Stimulated activated CD4-positive, alpha-beta T cell treated with anti-CD3 and anti-CD28 coated beads, Interleukin-12 subunit alpha, Interleukin-12 subunit beta, amount 100 ng/mL, for 48 hours (primary cell): ENCODE measurements around the gene PCSK6.
"Not testable (repeated sequence)": the region's sequence is repeated elsewhere in the genome, so short reads cannot be mapped to it uniquely, and the experiment has no call there.

ENCODE experiments used
- DNase-seq, 3 donors: peaks; one replicate each; pipeline ENCODE4 v3.0.0-alpha.2; 2020; ENCODE audit warnings: low read depth in 2 of 3, low spot score in 1 of 3

Gene PCSK6

DNA sequence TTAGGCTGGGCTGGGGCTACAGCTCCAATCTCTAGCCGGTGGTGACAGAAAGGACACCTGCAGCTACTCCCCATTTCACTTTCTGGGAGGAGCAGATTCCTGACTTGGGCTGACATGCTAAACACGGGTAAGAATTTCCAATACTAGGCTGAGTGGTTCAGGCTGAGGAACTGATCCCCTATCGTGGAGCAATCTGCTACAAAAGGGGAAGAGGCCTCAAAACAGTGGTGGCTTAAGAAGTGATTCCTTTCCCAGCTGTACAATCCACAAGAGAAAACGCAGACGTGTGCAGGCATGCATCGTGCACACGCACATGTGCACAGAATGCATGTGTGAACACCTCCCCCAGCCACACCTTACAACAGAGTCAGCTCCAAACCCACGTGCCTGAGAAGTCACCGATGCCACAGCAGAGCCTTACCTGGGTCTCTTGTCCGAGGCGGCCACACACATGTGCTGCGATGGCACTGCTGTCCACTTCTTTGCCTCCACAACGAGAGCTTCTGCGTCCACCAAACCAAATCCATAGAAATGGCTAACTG, 107.8 kb downstream of the PCSK6 start:
- DNase-seq = no peak

DNA sequence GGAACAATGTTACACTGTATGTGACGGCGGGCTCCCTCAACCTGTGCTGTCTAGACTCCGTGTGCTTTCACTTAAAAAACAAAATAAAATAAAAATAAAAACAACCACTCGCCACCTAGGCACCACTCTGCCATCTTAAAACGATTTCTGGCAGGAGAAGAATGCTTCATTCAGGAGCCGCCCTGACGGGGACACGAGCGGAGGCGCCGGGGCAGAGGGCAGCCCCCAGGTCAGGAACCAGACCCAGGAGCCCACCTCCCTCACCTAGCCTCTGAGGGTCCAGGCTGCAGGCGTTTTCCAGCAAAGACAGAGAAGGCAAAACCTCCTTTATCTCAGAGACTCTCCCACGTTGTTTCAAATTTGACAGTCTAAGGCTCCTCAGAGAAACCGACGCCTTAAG, 109.4 kb downstream of the PCSK6 start:
- DNase-seq = no peak

DNA sequence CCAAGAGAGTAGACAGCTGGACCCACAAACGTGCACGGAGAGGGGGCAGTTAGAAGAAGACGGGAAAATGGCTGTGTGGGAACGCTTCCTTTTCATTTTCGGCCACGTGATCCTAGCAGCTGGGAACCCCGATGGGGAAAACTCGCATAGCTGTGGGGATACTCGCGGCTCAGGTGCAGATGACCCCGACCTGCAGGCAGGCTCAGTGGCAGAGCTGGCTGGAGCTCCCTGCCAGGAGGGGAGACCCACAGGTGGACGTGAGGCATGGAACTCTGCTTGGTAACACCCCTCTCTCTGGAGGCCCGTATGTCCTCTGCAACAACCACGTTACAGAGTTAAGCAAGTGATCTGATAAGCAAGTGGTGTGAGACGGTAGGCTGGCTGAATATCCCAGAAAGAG, 109.9 kb downstream of the PCSK6 start:
- DNase-seq = no peak

DNA sequence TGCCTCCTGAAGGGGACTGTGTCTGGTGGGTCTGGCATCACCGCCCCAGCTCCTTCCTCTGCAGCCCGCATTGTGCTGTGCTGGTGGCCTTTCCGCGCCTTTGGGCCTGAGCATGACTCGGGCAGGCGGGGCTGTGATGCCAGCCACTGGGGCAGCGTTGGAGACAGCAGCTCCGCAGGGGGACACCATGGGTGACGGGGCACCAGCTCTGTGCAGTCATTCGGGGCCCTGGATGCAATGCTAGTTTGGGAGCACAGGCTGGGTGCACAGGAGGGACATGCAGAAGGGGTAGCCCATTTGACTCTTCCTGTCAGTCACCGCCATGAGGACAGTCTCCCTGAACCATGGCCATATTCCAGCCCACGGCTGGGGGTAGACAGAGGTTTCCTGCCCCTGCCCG, 110.6 kb downstream of the PCSK6 start:
- no peak for DNase-seq

DNA sequence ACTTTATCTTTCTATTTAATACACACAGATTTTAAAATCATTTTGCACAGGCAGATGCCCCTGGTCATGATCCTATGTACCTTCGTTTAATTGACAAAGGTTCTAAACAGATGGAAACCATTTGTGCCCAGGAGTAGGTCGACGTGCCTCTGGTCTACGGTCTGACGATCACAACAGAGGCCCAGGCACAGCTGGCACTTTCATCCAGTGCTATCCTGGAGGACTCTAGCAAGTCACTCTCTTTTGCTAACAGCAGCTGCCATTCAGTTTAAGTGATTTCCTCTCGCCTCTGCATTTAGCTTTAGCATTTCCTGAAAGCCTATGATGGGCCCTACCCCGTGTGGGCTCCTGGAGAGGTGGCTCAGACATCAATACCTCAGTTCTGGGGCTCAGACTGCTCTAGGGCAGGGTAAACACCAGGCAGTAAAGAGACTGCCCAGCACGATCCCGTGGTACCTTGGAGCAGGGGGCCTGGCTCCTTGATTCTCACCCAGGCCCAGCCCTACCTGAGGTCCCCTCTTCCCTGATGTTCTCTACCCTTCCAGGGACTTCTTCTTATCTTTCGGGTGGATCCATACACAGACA, 111.2 kb downstream of the PCSK6 start:
- DNase-seq = no peak

DNA sequence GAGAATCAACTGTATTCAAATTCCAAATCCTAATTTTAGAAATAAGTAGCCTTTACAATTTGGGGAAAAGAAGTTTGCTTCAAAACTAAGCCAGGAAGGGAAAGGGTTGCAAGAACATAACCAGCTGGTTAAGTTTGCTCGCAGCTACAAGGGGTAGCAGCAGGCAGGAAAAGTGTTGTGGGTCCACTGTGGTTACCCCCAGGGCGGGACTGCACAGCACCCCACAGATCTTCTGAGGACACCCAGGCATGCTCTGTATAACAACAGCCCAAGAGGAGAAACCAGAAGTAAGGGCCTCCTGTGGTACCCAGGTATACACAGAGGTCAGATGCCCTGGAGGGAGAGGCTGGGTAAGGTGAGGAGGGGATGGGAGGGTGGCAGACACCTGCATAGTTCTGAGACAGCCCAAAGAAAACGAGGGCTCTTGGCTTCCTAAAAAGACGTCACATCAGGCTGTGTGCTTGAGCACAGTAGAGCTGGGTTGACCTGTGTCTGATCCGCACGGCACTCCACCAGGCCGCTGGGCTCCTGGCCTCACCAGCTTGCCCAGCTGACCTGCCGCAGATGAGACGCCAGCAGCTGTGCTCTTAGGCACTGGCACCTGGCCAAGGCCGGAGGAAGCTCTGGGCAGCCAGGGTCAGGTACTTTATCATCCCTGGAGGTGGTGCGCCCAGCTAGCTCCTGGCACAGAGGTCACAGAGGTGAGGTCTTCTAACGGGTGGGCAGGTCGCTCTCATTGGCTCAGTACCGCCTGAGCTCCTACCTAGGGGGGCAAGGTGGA, 112.7 kb downstream of the PCSK6 start:
- DNase-seq = no peak

DNA sequence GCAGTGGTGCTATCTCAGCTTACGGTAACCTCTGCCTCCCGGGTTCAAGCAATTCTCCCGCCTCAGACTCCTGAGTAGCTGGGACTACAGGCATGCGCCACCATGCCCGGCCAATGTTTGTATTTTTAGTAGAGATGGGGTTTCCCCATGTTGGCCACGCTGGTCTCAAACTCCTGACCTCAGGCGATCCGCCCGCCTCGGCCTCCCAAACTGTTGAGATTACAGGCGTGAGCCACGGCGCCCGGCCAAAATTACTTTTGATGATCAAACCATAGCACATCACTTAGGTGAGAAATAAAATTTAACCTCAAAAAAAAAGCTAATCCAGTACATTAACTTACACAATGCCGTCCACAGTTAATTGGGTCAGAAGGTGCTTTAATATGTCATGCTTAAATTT, 114.5 kb downstream of the PCSK6 start:
- not testable (repeated sequence) for DNase-seq

DNA sequence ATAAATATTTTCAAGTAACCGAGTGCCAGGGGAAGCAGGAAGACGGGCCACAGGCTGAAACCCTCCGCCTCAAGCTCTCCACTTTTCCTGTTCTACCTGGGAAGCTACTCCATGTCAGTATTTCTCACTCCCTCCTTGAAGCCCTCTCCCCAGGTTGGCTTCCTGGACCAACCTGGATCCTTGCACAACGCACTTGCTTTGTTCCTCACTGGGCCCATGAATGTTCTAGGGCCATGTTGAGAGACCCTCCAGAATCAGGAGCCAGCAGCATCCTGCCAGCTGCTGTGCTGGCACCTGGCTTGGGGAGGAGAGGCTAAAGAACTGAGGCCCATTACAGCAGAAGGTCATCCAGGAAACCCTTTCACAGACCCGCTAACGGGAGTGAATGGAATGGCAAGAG, 115.2 kb downstream of the PCSK6 start:
- no peak for DNase-seq

DNA sequence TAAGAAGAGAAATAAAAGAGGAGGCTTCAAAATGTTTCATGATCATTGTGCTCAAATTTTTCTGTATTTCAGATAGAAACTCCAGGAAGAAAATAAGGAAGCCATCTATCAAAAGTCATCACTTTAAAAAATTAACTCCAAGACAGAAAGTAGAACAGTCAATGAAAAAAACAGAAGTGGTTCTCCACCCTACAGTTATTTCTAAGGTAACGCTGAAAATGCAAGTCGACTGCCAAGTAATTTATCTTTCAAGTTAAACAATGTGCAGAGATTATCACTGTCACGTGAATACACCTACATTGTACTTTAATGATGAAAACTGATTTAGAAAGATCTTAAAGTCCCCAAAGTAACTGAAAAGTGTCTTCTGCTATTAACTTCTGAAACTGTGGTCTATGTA, 115.9 kb downstream of the PCSK6 start:
- no peak for DNase-seq

DNA sequence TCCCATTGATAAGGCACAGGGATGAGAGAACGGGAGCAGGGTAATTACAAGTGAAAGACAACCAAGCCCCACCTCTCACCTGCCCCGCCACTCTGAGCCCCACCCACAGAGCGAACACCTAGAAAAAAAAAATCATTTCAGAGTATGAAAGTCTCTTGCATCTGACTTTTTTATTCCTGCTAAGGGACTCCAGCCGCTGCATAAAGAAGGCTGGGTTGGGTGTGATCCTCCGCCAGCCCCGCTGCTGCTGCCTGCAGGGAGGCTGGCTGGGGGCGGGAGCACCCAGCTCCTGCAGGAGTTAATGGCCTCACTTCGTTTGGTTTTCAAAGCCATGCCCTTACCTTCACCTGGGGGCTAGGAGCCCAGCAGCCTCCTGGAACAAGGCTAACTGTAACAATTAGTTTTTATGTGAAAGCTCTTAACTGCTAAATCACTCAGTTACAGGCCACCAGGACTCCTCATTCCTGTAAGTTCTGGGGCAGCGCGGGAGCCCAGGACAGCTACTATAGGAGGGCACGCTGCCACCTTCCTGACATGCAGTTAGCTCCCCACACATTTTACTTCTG, 116.5 kb downstream of the PCSK6 start:
- DNase-seq = no peak

DNA sequence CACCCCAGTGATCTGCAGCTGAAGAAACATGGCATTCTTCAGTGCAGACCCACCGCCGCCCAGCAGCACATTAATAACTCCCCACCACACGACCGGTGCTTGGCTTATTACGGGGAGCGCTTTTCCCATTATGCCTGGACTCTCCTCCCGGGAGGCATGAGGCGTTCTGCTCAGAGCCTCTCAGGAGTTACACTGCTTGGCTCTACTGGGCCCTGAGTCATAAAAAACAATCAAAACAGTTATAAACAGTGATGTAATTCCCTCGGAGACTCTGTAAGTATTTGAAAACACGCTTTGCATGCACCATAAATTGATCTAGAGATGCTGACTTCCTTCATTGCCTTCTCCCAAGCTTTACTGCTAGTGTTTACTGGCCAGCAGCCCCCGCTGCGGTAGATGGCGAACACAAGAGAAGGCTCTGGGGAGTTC, 117.3 kb downstream of the PCSK6 start:
- DNase-seq = no peak

DNA sequence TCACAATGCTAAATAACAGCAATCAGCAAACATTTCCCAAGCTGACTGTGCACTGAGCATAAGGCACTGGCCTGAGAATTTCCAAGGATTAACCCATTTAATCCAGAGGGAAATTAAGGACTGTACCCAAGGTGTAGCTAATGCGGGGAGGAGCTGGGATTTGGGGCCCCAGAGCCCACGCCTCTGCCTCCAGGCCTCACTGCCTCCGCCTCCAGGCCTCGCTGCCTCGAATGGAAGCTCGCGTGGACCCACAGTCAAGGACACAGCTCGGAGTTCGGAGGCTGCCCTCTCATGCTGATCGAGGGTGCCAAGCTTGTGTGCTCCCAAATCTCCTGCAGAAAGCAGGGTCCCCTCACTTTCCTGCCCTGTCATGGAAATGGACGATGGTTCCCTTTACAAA, 118.0 kb downstream of the PCSK6 start:
- no peak for DNase-seq

DNA sequence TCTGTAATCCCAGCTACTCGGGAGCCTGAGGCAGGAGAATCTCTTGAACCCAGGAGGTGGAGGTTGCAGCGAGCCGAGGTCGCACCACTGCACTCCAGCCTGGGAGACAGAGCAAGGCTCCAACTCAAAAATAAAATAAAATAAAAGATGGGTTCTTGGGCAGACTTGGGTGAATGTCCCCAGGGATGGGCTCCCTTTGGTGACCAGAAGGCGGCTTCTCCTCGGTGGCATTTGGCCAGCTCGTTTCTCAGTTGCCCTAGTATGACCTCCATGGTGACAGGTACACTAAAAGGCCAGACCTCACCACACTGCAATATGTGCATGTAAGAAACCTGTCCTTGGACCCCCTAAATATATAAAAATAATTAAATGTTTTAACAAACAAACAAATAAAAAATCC, 118.4 kb downstream of the PCSK6 start:
- no peak for DNase-seq

DNA sequence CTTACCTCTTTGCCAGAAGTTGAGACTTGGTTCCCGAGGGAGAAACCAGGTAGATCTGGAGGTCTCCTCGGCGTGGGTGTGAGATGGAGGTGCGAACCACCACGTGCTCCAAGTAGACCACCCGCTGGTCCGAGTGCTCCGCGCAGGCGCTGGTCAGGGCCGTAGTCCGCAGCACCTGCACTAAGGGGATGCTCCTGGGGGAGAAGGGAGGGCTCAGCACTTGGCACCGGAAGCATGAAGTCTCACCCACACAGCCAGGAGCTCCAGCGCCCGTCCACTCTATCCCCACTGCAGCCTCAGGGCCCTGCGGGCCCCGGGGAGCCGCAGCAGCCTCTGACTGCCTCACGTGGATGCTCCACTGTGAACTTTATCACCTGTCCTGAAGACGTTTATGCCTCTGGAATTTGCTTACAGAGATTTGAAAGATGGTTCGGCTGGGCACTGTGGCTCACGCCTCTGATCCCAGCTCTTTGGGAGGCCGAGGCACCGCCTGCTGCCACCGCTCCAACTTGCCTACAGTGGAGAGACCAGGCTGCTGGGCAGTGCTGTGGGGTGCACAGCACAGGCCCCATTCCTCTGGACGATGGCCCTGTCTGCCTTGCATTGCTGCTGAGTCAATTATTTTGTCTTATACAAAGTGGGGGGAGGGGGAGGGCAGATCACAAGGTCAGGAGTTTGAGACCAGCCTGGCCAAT, 119.0 kb downstream of the PCSK6 start:
- DNase-seq = no peak

DNA sequence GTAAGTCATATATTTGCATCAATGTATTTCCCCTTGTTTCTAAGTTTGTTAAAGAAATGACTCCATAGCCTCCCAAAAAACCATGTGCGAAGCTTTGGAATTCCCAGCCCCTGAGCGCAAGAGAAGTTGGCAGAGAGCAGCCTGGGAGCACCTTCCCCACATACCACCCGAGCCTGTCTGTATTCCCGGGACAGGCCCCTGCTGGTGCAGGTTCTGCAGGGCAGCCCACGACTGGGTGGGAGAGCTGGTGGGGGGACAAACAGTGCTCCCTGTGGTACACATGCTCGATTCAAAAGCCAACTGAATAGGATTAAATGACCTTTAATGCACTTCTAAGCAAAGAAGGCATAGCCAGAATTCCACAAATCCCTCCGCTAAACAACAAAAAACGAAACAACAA, 119.8 kb downstream of the PCSK6 start:
- DNase-seq = no peak

DNA sequence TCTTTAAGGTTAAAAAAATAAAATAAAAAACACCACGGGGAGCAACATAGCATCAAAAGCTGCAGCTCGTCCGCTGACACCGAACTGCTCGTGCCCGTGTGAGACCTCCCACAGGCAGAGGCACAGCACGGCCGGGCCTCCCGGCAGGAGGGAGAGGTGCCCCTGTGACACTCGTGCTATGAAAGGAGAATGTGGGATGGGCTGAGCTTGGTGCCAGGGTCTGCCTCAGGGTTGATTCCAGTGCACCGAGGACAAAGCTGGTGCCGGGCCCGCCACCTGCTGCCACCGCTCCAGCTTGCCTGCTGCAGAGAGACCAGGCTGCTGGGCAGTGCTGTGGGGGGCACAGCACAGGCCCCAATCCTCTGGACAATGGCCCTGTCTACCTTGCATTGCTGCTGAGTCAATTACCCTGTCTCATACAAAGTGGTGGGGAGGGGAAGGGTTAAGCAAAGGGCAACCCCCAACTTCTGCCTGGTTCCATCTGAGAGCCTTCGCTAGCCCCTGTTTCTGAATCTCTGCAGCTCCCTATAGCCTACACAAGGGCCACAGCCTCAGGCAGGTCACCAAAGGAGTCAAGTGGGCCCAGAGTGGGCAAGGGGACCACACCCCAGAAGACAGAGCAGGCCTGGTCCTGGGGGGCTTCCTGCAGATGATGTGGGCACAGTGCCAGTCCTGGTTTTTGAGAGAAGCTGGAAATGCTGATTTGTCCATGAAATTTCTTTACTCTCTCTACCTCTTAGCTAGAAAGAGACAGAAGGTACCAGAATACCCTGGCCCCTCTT, 120.5 kb downstream of the PCSK6 start:
- DNase-seq = no peak

DNA sequence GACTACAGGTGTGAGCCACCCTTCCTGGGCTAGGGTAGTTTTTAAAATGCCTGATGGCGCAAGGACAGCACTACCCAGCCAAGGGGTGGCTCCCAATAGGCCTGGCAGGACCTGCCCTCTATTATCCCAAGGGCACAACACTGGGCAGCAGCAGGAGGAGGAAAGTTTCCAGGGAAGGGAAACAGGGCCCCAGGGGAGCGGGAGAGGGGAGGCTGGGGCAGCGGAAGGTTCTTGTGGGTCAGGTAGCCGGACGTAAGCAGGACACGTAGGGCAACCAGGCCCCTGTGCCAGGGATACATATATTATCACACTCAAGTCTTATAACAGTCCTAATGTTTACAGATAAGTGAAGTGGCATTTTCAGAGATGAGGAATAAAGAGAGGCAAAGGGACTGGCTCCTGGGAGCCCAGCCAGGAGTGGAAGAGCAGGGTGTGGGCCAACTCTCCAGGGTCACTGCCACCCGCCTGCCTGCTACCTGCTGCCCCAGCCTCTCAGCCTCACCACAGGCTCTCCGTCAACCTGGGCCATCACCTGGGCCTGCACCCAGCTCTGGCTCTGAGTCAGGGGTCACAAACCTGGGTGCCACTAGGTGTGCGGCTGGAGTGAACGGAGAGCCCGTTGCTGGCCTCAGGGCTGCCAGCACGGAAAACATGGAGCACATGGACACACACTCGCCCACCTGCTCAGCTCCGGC, 121.3 kb downstream of the PCSK6 start:
- DNase-seq = no peak

DNA sequence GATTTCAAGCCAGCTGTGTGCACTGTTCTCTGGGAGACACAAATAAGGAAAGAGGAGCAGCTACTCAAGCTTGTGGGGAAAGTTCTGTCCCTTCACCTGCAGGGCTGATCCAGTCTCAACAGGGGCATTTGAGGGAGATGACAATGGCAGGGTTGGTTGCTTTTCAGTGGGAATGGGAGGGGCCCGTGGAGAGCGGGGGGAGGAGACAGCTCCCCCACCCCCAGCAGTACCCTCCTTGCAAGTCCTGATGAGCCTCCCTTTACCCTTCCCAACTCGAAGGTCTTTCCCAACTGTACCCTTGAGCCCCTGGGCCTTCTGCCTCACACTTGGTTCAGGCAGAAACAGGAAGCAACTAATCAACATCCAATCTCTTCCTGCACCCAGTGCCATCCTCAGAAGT, 122.7 kb downstream of the PCSK6 start:
- DNase-seq = no peak

DNA sequence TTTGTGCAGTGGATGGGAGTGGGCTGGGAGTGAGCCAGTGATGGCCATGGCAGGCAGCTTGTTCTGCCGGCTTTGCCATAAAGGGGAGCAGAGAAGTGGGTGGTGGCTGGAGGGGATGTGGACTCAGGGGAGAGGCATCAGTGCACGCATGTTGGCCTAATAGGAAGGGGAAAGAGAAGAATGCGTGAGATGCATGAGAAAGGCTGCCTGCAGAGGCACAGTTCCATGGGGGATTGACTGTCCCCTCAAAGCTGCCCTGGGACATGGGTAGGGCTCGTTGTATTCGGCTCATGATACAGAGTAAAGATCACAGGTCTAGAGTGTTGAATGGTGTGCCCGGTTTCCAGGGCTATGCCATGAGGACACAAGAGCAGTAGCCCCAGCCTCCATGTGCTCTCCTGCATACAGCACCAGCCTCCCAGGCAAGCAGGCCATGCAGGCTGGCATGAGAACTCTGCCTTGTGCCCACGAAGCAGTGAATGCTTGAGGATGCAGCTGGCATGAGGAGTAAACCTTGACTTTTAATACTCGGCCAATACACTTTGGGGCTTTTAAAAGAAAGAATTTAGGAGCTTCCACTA, 126.4 kb downstream of the PCSK6 start:
- DNase-seq = no peak

DNA sequence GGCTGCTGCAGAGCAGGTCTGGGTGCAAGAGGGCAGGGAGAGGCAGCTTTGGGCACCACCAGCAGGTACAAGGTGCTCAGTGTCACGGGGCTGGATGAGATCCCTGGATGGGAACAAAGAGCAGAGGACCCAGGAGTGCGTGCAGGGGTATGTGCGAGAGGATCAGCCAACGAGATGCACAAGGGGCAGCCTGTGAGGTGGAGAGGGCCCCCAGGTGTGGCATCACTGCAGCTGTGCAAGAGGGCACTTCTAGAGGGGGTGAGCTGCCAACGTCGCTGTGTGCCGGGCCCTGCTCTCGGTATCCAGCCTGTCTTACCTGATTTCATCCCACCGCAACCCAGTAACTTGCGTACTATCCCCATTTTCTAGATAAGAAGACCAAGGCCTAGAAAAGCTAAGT, 127.1 kb downstream of the PCSK6 start:
- no peak for DNase-seq
